ENCODE data around the gene CHD1. TPM values are rescaled to one million over a fixed set of nuclear protein-coding genes. Genes with fewer than 3 reads are reported as not detected.

Gene CHD1
- polyA plus RNA-seq, 4 donors: 10.6 to 47.2 (median 21.9) TPM

GRCh38 chr5:98930972-98931762, 2.4 kb upstream of the CHD1 start:
- Histone ChIP-seq H3K27ac (ENCODE audit: low read depth in 1 of 3, low read length in 2 of 3) (no peak overlapping the region), H3K36me3 (ENCODE audit: control insufficient read depth in 3 of 3, insufficient read depth in 2 of 3, low read depth in 1 of 3, low read length in 3 of 3) (peaks cover 0 to 3% (median 0%) of the 10 kb centered on the region in 3 donors), H3K9me3 (ENCODE audit: control insufficient read depth in 2 of 2, insufficient read depth in 1 of 2, low read depth in 1 of 2, low read length in 1 of 2) (no peaks in the 10 kb centered on the region), H3K27me3 (ENCODE audit: control insufficient read depth in 3 of 3, insufficient read depth in 3 of 3, low read length in 3 of 3) (no peaks in the 10 kb centered on the region), H3K4me1 (ENCODE audit: control insufficient read depth in 3 of 3, insufficient read depth in 2 of 3, low read depth in 1 of 3, low read length in 2 of 3) (peaks cover 0 to 6% (median 3%) of the 10 kb centered on the region in 3 donors), H3K4me3 (ENCODE audit: low read depth in 1 of 3, low read length in 3 of 3) (no peak overlapping the region)
- no peak for DNase-seq
- FAIRE-seq: peak; percentile 33
- WGBS, 3 donors: 56 to 76% (median 68%) methylated on average over 5 of the region's 5 CpGs

DNA sequence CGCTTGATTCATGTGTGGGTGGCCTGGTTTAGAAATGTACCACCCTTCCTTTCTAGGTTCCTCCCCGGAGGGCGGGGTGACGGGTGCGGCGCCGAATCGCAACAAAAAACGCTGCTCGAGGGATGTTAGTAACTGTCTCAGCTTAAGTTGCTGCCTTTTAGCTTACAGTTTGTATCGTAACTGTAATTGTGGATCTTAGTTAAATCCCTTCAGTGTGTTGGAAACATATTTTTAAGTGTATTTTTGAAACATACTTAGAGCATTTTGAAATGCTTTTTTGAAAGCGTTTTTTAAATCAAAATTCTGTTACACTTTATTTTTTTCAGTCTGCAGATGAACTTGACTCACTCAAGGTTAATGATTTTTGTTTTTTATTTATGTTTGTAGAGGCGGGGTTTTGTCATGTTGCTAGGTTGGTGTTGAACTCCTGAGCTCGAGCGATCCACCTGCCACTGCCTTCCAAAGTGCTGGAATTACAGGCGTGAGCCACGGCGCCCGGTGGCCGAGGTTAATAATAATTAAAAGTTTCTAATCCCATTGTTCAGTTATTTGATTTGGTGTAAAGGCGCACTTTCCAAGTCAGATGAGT, 997 bp upstream of the CHD1 start:
- Histone ChIP-seq H3K4me3 (ENCODE audit: low read depth in 1 of 3, low read length in 3 of 3) (peak overlapping the region; percentile 51 to 88 (median 73)), H3K27me3 (ENCODE audit: control insufficient read depth in 3 of 3, insufficient read depth in 3 of 3, low read length in 3 of 3) (no peaks in the 10 kb centered on the region), H3K27ac (ENCODE audit: low read depth in 1 of 3, low read length in 2 of 3) (peak overlapping the region; percentile 98 to 100 (median 99)), H3K36me3 (ENCODE audit: control insufficient read depth in 3 of 3, insufficient read depth in 2 of 3, low read depth in 1 of 3, low read length in 3 of 3) (peaks cover 0 to 3% (median 0%) of the 10 kb centered on the region in 3 donors), H3K9me3 (ENCODE audit: control insufficient read depth in 2 of 2, insufficient read depth in 1 of 2, low read depth in 1 of 2, low read length in 1 of 2) (no peaks in the 10 kb centered on the region), H3K4me1 (ENCODE audit: control insufficient read depth in 3 of 3, insufficient read depth in 2 of 3, low read depth in 1 of 3, low read length in 2 of 3) (peaks cover 0 to 6% (median 0%) of the 10 kb centered on the region in 3 donors)
- DNase-seq (peak; percentile 54 to 56), FAIRE-seq (no peak)
- WGBS, 3 donors: 1 to 9% (median 4%) methylated on average over 21 of the region's 21 CpGs

DNA sequence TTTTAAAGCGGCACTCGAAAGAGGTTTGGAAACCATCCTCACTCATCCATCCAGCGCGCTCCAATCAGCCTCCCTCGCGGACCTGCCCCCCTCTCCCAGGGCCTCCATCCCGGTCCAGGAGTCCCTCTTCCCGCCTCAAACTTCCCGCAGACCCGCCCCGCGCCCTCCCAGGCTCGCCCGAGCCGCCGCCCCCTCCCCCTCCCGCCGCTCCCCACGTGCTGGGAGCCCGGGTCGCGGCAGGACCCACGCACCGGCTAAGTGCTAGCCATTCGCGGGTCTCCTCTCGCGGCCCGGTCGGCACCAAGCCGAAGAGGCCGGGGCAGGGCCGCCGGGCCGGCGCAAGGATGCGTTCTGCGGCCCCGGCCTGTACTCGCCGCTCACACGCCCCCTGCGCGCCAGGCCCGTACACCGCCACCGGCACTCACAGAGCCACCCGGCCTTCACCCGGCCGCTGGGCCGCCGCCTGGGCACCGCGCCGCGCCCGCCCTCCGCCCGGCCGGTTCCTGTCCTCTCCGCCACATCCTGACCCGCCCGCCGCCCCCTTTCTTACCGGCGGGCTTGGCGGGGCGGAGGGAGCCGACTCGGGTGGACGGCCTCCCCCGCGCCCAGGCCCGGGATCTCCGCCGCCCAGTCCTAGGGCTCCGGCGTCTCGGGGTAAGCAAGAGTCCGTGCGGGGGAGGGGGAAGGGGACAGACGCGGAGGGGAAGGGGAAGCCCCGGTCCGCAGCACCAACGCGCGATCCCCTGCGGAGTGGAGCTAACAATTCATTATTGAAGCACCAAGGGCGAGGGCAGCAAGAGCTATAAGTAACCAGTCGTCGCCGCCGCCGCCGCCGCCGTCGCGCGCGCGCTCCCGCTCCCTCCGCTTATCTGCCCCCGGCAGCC, 576 bp downstream of the CHD1 start:
- peaks cover 0 to 6% (median 0%) of the 10 kb centered on the region in 3 donors for H3K4me1 ChIP-seq (ENCODE audit: control insufficient read depth in 3 of 3, insufficient read depth in 2 of 3, low read depth in 1 of 3, low read length in 2 of 3)
- peak overlapping the region; percentile 96 to 99 (median 98) for H3K27ac ChIP-seq (ENCODE audit: low read depth in 1 of 3, low read length in 2 of 3)
- no peaks in the 10 kb centered on the region for H3K9me3 ChIP-seq (ENCODE audit: control insufficient read depth in 2 of 2, insufficient read depth in 1 of 2, low read depth in 1 of 2, low read length in 1 of 2)
- 0% methylated on average over 54 to 106 of the region's 106 CpGs for WGBS, 3 donors
- DNase-seq (peak; percentile 55 to 85), FAIRE-seq (no peak)
- H3K4me3 ChIP-seq (ENCODE audit: low read depth in 1 of 3, low read length in 3 of 3): peak overlapping the region; percentile 49 to 98 (median 94)
- H3K27me3 ChIP-seq (ENCODE audit: control insufficient read depth in 3 of 3, insufficient read depth in 3 of 3, low read length in 3 of 3): no peaks in the 10 kb centered on the region
- peaks cover 2 to 15% (median 2%) of the 10 kb centered on the region in 3 donors for H3K36me3 ChIP-seq (ENCODE audit: control insufficient read depth in 3 of 3, insufficient read depth in 2 of 3, low read depth in 1 of 3, low read length in 3 of 3)

- DNase-seq: peak; percentile 54 to 59
These were observed 1.4 kb downstream of the CHD1 start for GRCh38 chr5:98927242-98927988.

GRCh38 chr5:98923966-98924365, 4.8 kb downstream of the CHD1 start:
- FAIRE-seq (no peak), DNase-seq (no peak)
- no peak overlapping the region for H3K27ac ChIP-seq (ENCODE audit: low read depth in 1 of 3, low read length in 2 of 3)
- H3K36me3 ChIP-seq (ENCODE audit: control insufficient read depth in 3 of 3, insufficient read depth in 2 of 3, low read depth in 1 of 3, low read length in 3 of 3): peaks cover 2 to 29% (median 5%) of the 10 kb centered on the region in 3 donors
- H3K9me3 ChIP-seq (ENCODE audit: control insufficient read depth in 2 of 2, insufficient read depth in 1 of 2, low read depth in 1 of 2, low read length in 1 of 2): no peaks in the 10 kb centered on the region
- H3K4me3 ChIP-seq (ENCODE audit: low read depth in 1 of 3, low read length in 3 of 3): no peak overlapping the region
- WGBS, 3 donors: 76 to 90% (median 79%) methylated on average over 3 of the region's 3 CpGs
- H3K4me1 ChIP-seq (ENCODE audit: control insufficient read depth in 3 of 3, insufficient read depth in 2 of 3, low read depth in 1 of 3, low read length in 2 of 3): no peaks in the 10 kb centered on the region
- H3K27me3 ChIP-seq (ENCODE audit: control insufficient read depth in 3 of 3, insufficient read depth in 3 of 3, low read length in 3 of 3): no peaks in the 10 kb centered on the region

More at GRCh38 chr5:98927242-98927988, 1.4 kb downstream of the CHD1 start:
- Histone ChIP-seq H3K4me1 (ENCODE audit: control insufficient read depth in 3 of 3, insufficient read depth in 2 of 3, low read depth in 1 of 3, low read length in 2 of 3) (peaks cover 0 to 6% (median 0%) of the 10 kb centered on the region in 3 donors), H3K27ac (ENCODE audit: low read depth in 1 of 3, low read length in 2 of 3) (peak overlapping the region; percentile 96 to 99 (median 98)), H3K9me3 (ENCODE audit: control insufficient read depth in 2 of 2, insufficient read depth in 1 of 2, low read depth in 1 of 2, low read length in 1 of 2) (no peaks in the 10 kb centered on the region), H3K36me3 (ENCODE audit: control insufficient read depth in 3 of 3, insufficient read depth in 2 of 3, low read depth in 1 of 3, low read length in 3 of 3) (peaks cover 2 to 20% (median 2%) of the 10 kb centered on the region in 3 donors), H3K4me3 (ENCODE audit: low read depth in 1 of 3, low read length in 3 of 3) (peak overlapping the region; percentile 49 to 98 (median 94)), H3K27me3 (ENCODE audit: control insufficient read depth in 3 of 3, insufficient read depth in 3 of 3, low read length in 3 of 3) (no peaks in the 10 kb centered on the region)
- no peak for FAIRE-seq
- WGBS, 3 donors: 0 to 1% (median 0%) methylated on average over 14 of the region's 14 CpGs

- FAIRE-seq: no peak
- Histone ChIP-seq H3K4me3 (ENCODE audit: low read depth in 1 of 3, low read length in 3 of 3) (no peak overlapping the region), H3K9me3 (ENCODE audit: control insufficient read depth in 2 of 2, insufficient read depth in 1 of 2, low read depth in 1 of 2, low read length in 1 of 2) (no peaks in the 10 kb centered on the region), H3K4me1 (ENCODE audit: control insufficient read depth in 3 of 3, insufficient read depth in 2 of 3, low read depth in 1 of 3, low read length in 2 of 3) (no peaks in the 10 kb centered on the region), H3K27ac (ENCODE audit: low read depth in 1 of 3, low read length in 2 of 3) (no peak overlapping the region), H3K36me3 (ENCODE audit: control insufficient read depth in 3 of 3, insufficient read depth in 2 of 3, low read depth in 1 of 3, low read length in 3 of 3) (peaks cover 4 to 34% (median 5%) of the 10 kb centered on the region in 3 donors), H3K27me3 (ENCODE audit: control insufficient read depth in 3 of 3, insufficient read depth in 3 of 3, low read length in 3 of 3) (no peaks in the 10 kb centered on the region)
- WGBS, 3 donors: 91 to 100% (median 97%) methylated on average over 4 of the region's 4 CpGs
- no peak for DNase-seq
These were observed 6.8 kb downstream of the CHD1 start for GRCh38 chr5:98921947-98922505.

DNA sequence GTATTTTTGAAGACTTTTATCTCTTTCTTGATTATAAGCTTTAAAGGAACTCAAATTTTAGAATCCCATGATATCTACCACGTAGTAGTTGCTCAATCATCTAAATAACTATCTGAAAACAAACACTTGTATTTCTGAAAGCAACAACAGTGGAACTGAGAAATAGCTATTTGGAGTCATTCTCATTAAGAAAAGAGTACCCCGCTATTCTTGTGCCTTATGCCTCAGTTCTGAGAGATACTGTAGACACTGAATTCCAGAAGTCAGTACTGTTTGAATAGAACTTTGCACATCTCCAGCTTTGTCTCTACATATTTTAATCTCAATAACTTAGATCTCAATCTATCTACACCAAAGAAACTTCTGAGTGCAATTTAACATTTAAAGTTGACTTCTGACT, 11.4 kb downstream of the CHD1 start:
- DNase-seq: no peak
- Histone ChIP-seq H3K9me3 (ENCODE audit: control insufficient read depth in 2 of 2, insufficient read depth in 1 of 2, low read depth in 1 of 2, low read length in 1 of 2) (no peaks in the 10 kb centered on the region), H3K4me1 (ENCODE audit: control insufficient read depth in 3 of 3, insufficient read depth in 2 of 3, low read depth in 1 of 3, low read length in 2 of 3) (no peaks in the 10 kb centered on the region), H3K4me3 (ENCODE audit: low read depth in 1 of 3, low read length in 3 of 3) (no peak overlapping the region), H3K36me3 (ENCODE audit: control insufficient read depth in 3 of 3, insufficient read depth in 2 of 3, low read depth in 1 of 3, low read length in 3 of 3) (peaks cover 3 to 28% (median 4%) of the 10 kb centered on the region in 3 donors), H3K27me3 (ENCODE audit: control insufficient read depth in 3 of 3, insufficient read depth in 3 of 3, low read length in 3 of 3) (no peaks in the 10 kb centered on the region), H3K27ac (ENCODE audit: low read depth in 1 of 3, low read length in 2 of 3) (no peak overlapping the region)
- FAIRE-seq: no peak
- 69 to 79% (median 69%) methylated on average over 2 of the region's 2 CpGs for WGBS, 3 donors
